GM18498 (cell line): ENCODE results near the gene PHF10.
A peak's percentile ranks its signal among the peaks of the same experiment; 100 is the strongest.
"Not testable (repeated sequence)": the region's sequence is repeated elsewhere in the genome, so short reads cannot be mapped to it uniquely, and the experiment has no call there.

Experiments used
- ATAC-seq: cut with Tn5 transposase; IDR thresholded peaks from one replicate; pipeline ENCODE4 v1.9.1; 2021; ENCODE audit warnings: mild to moderate bottlenecking, moderate library complexity; ENCODE audit not compliant: unreplicated experiment

The PHF10 gene

DNA sequence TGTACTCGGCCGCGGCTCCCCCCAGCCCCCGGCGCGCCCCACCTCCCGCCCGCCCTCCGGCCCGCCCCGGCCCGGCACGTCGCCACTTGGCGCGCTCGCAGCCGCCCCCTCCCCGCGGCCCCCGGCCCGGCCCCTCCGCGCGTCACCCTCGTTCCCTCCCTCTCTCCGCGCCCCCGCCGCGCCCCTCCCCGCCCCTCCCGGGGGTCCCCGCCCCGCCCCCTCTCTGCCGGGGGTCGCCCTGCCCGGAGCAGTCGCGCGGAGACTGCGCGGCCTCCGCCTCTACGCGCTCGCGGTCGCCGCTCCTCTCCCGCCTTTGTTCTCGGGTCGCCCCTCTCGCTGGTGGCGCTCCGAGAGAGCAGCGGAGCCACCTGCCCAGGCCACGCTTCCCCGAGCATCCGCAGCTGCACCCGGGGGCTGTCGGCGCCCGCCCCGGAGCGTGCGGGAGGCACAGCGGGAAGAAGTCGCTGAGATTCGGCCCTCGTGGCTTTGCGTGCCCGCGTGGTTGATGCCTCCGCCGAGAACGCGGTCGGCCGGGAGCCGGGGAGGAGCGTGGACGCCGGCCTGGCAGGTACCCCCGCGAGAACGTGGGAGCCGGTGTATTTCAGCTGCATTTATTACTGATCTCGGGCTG lies at the start of gene PHF10:
Gene PHF10 (minus strand): TSS at position 7 of the 631 bp plus-strand sequence. CDS start 569 bp downstream, outside the sequence.
- ATAC-seq = peak; percentile 59

DNA sequence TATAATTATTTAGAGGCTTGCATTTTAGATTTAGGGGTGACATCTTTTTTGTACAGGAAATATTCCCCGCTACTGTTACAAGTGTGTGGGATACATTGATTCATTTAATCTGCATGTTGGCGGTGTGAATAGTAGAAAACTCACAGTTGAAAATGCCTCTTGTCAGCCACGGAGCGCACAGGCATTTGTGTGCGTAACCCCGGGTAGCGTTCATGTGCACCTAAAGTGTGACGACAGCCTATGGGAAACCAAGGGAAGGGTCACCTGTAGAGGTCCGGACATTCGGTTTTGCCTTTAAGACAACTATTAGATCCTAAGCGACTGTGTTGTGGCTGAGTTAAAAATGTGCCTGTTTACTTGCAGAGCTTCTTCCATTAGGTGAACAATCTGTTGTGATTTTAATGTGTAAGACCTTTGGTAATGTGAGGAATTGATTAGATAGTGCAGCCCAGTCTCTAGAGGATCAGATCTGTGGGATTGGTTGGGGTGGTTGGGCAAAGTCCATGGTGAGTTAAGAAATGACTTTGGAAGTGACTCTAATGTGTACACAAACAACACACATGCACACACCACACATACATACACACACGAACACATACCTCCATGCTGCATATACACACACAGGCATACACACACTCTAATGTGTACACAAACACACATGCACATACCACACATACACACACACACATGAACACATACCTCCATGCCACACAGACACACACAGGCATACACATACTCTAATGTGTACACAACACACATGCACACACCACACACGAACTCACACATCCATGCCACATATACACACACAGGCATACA lies 42.8 kb upstream of the PHF10 start:
- ATAC-seq = no peak

DNA sequence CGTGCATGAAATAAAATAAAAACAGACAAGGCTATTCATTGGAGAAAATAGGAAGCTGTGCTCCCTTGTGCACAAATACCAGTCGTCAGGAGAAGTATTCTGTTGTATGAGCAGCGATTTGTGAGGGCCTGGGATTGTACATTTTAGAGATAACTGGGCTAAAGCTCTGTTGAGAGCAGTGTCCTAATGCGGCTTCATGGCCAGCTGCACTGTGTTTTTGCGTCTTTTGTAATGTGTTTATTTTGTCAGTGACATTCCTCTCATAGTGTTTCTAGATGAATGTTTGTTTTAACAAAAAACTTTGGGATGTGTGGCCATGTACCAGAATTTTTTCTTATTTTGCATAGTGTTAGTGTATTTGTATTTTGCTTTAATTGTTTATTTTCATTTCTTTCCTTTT lies 41.9 kb upstream of the PHF10 start:
- ATAC-seq = no peak

DNA sequence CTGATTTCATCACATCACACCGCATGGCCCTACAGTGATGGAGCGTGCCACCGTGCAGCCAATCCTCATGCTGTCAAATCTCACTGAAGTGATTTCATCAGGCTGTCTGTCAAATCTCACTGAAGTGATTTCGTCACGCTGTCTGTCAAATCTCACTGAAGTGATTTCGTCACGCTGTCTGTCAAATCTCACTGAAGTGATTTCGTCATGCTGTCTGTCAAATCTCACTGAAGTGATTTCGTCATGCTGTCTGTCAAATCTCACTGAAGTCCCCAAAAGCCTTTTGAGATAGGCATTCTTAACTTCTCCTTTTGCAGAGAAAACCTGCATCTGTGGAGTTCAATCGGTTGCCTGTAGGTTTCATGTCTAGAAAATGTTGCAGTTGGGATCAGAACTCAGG lies 41.5 kb upstream of the PHF10 start:
- not testable (repeated sequence) for ATAC-seq

DNA sequence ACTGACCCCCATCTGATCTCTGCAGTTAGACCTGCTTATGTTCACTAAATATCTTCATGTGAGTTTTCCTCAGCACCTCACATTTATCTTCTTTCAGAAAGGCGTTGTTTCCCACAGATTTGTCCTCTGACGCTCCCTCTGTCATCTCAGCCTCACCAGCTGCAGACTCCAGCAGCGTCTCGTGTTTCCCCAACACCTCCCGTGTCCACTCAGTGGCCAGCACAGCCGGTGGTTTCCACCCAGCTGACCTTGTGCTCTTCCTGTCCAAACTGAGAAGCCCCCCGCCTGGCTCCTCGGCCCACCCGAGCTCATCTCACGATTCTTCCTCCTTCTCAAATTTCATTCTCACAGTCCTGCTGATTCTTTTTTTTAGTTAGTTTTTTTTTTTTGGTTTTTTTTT lies 39.6 kb upstream of the PHF10 start:
- no peak for ATAC-seq

DNA sequence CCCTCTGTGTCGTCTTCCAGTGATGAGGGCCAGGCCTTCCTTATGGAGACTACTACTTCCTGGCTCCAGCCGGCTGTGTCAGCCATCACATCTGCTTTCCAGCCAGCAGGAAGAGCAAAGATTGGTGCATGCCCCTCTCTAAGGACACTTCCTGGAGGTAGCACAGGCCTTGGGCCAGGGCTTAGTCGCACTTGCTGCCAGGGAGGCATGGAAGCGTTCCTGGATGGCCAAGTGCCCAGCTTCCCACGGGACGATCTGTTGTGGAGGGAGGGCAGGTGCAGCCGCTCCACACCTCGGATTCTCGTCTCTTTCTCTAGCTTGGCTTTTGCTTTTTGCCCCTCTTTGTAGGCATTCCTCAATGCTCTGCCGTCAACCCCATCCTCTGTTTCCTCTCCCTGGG lies 39.0 kb upstream of the PHF10 start:
- ATAC-seq = no peak

DNA sequence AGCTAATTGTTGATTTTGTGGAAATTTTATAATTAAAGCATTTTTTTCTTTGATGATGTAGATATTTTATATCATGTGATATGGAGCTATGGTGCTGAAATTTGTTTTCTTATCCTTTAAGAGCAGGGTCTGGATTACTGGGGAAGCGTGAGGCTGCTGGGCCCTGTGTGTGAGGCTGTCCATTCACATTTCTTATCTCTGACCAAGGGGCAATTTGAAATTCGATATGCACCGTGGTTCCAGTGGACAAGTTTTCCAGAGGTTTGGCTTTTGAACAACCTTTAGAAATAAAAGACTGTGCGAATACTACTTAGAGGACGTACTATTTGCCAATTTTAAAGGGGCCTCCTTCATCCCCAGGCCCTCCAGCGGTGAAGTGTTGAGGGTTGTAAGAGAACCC lies 30.9 kb upstream of the PHF10 start:
- no peak for ATAC-seq

DNA sequence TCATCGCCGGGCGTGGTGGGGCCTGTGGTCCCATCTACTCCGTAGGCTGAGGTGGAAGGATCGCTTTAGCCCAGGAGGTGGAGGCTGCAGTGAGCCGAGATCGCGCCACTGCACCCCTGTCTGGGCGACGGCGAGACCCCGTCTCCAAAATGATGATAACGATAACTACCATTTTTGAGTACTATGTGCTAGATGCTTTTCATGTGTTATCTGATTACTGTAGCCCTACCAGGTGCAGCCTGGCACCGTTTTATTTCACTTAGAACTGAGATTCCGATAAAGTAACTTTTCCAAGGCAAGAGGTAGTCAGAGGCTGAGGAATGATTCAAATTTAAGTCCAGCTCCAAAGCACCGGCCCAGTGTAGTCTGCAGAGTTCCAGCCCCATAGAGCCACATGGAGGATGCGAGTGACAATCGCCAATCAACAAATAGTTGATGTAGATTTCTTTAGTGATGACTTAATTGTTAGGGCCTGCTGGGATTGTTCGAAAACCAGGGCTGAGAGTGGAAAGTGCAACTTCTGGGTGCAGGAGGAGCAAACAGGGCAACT lies 27.8 kb upstream of the PHF10 start:
- ATAC-seq = no peak

DNA sequence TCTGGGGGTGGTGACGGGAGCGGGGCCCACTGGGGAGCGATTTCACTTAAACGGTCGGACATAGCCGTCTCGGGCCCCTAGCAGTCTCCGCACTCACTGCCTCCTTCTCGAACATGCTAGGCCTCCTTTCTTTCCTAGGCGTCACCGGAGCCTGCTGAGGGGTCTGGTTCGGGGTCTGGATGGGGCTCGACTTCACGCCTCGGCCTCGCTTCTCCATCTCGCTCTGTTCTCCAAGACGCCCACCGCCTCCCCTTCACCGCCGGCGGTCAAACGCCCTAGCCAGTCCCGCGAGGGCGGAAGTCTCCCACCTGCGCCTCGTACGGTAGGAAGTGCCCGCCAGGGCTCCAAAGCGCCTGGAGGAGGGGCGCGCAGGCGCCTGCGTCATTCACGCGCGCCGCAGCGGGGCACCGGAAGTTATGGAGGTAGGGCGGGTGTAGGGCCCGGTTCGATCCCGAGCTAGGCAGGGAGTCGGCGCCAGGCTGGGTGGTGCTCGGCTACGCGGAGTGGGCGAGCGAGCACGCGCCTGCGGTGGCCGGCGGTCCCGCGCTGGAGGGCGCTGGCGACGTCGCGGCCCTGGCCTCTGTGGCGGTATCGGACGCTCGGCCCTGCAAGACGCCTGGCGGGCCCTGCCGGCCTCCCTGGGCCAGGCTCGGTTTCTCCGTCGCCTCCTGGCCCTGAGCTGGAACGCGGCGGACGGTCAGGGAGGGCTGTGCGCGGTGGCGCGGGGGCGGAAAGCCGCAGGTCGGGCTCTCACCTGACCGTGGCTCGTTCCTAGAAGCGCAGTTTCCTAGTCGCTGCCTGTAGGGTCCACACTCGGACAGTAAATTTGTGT lies 27.2 kb upstream of the PHF10 start, which contains the start of the genes DYNLT2 and ERMARD:
Gene DYNLT2 (minus strand): TSS at position 331 of the 832 bp plus-strand sequence. CDS start 114 bp downstream, at position 217.
Gene ERMARD (plus strand): TSS at position 381 of the 832 bp plus-strand sequence. CDS start 36 bp downstream, at position 417.
- ATAC-seq = peak; percentile 94

DNA sequence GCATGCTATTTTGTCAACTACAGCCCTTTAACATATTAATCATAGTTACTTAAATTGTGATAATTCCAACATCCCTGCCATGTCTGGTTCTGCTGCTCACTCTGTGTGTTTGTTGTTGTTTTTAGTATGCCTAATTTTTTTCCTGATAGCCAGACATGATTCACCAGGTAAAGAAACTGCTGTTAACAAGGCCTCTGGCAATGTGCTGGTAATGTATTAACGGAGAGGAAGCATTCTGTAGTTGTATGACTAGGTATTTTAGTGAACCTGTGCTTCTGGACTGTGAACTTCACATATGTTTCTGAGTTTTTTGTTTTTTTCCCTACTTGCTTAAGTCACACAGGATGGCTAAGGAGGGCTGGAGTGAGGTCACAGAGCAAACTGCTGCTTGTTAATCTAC lies 22.3 kb upstream of the PHF10 start:
- no peak for ATAC-seq

DNA sequence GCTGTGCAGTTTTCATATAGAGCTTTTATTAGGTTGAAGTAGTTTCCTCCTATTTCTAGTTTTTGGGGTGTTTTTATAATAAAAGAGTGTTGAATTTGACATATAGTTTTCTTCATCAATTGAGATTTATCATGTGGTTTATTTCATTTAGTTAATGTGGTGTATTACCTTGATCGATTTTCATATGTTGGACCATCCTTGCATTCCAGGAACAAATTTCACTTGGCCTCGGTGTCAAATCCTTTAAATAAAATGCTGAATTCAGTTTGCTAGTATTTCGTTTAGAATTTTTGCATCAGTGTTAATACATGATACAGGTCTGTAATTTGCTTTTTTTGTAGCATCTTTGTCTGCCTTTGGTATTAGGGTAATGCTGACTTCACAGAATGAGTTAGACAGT lies 21.1 kb upstream of the PHF10 start:
- no peak for ATAC-seq

DNA sequence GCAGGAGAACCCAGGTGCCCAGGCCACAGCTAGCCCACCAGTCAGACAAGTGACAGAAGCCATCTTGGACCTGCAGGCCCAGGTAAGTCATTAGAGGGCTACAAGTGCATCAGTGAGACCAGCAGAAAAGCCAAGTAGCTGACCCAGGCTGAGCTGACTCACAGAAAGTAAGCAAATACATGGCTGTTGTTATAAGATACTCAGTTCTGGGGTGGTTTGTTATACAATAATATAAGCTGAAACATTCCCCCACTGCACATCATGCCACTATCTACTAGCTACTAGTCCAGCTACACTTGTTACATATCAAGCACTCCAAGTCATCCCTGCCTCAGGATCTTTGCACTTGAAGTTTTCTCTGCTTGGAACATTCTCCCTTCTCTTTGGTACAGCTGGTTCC lies 17.0 kb upstream of the PHF10 start:
- ATAC-seq = no peak

DNA sequence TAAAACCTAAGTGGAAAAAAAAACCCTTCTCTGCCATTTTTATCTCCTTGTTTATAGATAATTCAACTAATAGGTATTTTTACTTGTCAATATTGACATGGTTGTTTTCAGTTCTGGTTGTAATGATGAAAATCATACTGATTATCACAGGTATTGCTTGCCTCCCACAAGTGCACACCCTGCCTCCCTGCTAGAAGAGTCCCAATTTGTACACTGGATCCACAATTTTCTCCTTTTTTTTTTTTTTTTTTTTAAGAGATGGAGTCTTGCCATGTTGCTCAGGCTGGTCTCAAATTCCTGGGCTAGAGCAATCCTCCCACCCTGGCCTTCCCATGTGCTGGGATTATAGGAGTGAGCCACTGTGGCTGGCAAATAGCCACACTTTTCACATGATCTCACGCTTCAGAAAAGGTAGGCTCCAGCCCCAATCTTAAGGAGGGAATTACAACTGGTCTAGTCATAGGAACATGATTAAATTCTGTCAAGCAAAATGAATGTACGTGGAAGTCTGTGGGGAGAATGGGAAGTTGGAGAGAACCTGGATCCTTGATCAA lies 14.8 kb upstream of the PHF10 start:
- ATAC-seq = no peak

DNA sequence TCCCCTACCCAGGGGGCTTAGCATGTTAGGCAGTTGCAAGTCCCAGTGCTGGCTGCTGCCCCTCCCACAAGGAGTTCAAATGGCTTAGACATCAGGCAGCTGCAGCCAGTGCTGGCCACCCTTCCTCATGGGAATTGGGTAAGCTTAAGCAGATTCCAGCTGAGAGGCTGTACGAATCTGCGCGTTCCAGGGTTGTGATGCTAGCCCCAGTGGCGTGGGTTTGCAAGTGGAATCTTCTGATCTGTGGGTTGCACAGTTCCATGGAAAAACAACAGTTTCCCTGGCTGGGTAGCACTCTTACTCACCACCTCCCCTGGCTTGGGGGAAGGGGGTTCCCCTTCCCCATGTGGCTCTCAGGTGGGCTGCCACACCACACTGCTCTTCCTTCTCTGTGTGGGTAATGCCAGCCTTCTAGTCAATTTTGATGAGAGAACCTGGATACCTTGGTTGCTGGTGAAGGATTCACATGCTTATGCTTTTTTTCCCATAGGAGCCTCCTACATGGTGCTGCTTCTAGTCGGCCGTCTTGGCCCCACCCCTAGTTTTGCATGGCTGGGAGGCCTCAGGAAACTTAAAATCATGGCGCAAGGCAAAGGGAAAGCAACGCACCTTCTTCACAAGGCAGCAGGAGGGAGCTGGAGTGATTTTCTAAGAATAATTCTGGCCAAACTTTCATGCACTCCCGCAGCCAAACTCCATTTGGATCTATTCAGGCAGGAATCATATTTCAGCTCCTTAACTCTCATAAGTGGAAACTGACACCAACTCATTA lies 14.1 kb upstream of the PHF10 start:
- ATAC-seq = no peak

DNA sequence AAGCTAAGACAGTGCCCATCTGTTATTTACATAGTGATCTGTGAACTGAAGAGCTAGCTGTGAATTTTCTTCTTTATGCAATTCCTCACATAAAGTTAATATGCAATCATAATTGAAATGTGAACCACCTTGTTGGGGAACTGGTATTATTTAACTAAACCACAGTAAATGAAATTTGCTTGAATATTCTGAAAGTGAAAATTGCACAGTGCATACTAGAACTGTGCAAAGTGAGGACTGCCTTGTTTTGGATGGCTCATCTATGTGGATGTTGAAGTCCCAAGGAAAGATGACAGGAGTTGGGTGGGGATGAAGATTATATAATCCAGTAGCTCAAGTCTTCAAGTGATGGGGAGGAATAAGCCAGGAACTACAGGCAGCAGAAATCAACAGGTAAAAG lies 5.7 kb upstream of the PHF10 start:
- no peak for ATAC-seq

DNA sequence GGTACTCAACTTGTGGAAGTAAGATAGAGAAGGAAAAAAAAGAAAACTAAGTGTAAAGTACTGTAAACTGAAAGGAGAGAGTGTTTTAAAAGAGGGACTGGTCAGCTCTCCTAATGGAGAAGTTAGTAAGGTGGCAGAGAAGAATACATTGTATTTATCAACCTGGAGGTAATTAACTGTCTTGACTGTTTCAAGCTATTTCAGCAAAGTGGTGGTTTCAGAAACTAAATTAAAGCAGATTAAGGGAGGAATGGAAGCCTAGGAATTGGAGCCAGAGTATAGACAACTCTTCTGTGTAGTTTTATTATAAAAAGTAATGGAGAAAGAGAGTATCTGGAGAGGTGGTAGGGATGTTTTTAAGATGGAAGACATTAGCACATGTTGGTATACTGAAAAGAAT lies 2.7 kb upstream of the PHF10 start:
- ATAC-seq = no peak

DNA sequence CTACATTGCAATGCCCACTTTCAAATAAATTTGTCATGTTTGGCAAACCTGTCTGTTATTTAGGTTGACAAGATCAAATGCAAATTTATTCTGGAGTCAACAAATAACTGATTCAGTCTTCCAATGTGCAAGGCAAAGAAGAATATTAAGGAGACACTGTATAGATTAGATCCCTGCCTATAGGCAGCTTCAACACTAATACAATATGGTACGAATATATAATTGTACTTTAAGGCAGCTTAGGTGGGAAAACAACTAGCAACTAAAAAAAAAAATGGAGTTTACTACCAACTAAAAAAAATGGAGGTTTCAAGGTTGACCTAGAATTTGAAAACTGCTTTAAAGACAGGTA lies 1.7 kb upstream of the PHF10 start:
- no peak for ATAC-seq

DNA sequence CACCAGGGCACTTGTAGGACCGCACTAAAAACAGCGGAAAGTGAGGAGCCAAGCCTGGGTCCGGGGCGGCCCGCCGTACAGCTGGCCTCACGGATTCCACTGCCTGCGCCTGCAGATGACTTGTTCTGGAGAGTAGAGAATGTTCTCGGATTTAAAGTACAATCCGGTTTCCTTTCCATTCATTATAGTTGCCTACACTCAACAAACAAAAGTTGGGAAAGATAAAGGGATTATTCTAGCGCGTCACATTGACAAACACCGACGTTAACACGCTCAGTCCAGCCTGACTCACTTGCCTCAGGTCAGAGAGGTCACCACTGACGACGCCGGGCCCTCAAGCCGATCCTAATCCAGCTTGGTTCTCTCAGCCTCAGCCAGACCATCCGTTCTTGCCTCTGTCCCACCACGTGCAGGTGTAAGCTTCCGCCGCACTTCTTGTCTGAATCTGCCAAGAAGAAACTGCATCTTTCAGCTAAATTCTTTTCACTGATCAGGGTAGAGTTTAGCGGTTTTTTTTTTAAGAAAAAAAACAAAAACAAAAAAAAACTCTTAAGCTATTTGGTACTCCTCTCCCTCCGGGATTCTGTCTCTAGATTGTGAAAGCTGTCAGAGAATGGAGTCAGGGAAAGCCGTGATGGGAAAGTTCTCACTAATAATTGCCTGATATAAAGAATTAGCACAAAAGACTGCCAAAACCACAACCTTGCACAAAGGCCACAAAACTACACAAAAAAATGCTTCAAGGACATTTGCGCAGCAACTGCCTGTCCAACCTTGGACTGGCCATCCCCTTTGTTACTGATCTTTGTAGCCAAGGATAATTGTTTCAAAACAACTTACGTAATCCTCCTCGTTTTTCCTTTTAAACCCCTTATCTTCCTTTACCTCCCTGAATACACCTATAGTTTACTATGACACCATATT lies 1.1 kb upstream of the PHF10 start:
- no peak for ATAC-seq

DNA sequence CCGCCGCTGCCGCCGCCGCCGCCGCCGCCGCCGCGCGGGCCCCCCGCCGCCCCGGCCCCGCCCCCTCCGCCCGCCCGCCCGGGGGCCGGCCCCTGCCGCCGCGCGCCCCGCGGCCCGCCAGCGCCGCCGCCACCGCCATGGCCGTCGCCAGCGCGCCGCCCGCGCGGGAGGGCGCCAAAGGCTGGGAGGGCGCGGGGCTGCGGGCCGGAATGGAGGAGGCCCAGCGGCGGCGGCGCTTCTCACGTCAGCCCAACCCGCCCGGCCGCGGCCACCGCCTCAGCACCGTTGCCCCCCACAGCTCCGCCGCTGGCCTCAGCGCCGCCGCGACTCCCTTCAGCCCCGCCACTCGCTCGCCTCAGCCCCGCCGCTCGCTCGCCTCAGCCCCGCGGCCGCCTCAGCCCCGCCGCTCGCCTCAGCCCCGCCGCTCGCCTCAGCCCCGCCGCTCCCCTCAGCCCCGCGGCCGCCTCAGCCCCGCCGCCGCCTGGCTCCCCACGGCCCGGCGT lies 258 bp downstream of the PHF10 start:
- ATAC-seq = peak; percentile 49
